Type B pancreatic cell (in vitro differentiated cells): ENCODE measurements around the gene ISLR. TPM values are rescaled to one million over a fixed set of nuclear protein-coding genes. Genes with fewer than 3 reads are reported as not detected.

Experiments
- DNase-seq: peaks from one replicate; pipeline ENCODE4 v3.0.0; 2021; ENCODE audit warnings: mixed read lengths; ENCODE audit not compliant: unreplicated experiment; ENCODE audit errors: extremely low spot score
- H3K27ac Mint-ChIP-seq: 2 replicates; pipeline ENCODE4 v1.8.0; 2021; ENCODE audit warnings: mild to moderate bottlenecking, mixed read lengths
- H3K27me3 Mint-ChIP-seq: 2 replicates; pipeline ENCODE4 v1.8.0; 2021; ENCODE audit warnings: mixed read lengths
- H3K36me3 Mint-ChIP-seq: 2 replicates; pipeline ENCODE4 v1.8.0; 2021; ENCODE audit warnings: mixed read lengths
- H3K4me1 Mint-ChIP-seq: one replicate; pipeline ENCODE4 v1.8.0; 2021; ENCODE audit warnings: mixed read lengths; ENCODE audit not compliant: unreplicated experiment
- H3K4me3 Mint-ChIP-seq: 2 replicates; pipeline ENCODE4 v1.8.0; 2021; ENCODE audit warnings: mild to moderate bottlenecking, mixed read lengths
- H3K9me3 Mint-ChIP-seq: 2 replicates; pipeline ENCODE4 v1.8.0; 2021; ENCODE audit warnings: mixed read lengths
- CTCF ChIP-seq: fragments of 200-600 bp; sonication (generic); conservative IDR thresholded peaks from 2 replicates; pipeline ENCODE4 v1.5.0; 2021; ENCODE audit warnings: antibody characterized with exemption, mild to moderate bottlenecking
- total RNA-seq: library from RNA; stranded (reverse); gene quantifications from 2 replicates; pipeline ENCODE4 v1.2.1, GENCODE V29; 2021; ENCODE audit warnings: low replicate concordance

Gene ISLR
- total RNA-seq, 1 donor from 2014 or later: 41.6 TPM

GRCh38 chr15:74128785-74129585 lies 44.5 kb upstream of the ISLR start:
- peaks cover 12% of the 10 kb centered on the region for H3K36me3 Mint-ChIP-seq
- no peak for DNase-seq
- H3K4me3 Mint-ChIP-seq: peak overlapping the region; percentile 91
- H3K4me1 Mint-ChIP-seq: peaks cover 22% of the 10 kb centered on the region
- TF ChIP-seq CTCF: no peak
- H3K9me3 Mint-ChIP-seq: no peaks in the 10 kb centered on the region
- H3K27ac Mint-ChIP-seq: peak overlapping the region; percentile 65
- H3K27me3 Mint-ChIP-seq: peaks cover 89% of the 10 kb centered on the region

- peak overlapping the region; percentile 91 for H3K4me3 Mint-ChIP-seq
- DNase-seq: no peak
- peaks cover 90% of the 10 kb centered on the region for H3K27me3 Mint-ChIP-seq
- TF ChIP-seq CTCF: no peak
- H3K4me1 Mint-ChIP-seq: peaks cover 22% of the 10 kb centered on the region
- peaks cover 12% of the 10 kb centered on the region for H3K36me3 Mint-ChIP-seq
- no peaks in the 10 kb centered on the region for H3K9me3 Mint-ChIP-seq
- peak overlapping the region; percentile 65 for H3K27ac Mint-ChIP-seq
Measured at GRCh38 chr15:74129586-74130154, 43.8 kb upstream of the ISLR start.

- Mint-ChIP-seq H3K27ac (peak within 1 kb of the TSS; percentile 77), H3K27me3 (peaks cover 93% of the 10 kb centered on the region), H3K9me3 (no peaks in the 10 kb centered on the region), H3K4me1 (peaks cover 26% of the 10 kb centered on the region), H3K36me3 (peaks cover 12% of the 10 kb centered on the region), H3K4me3 (peak within 1 kb of the TSS; percentile 91)
- no peak for TF ChIP-seq CTCF
- DNase-seq: no peak
Measured at GRCh38 chr15:74130155-74130848, 43.2 kb upstream of the ISLR start, which contains the start of gene ISLR2. ISLR2 (plus strand) TSS chr15:74130586; CDS start chr15:74132755, 2,169 bp downstream.

DNA sequence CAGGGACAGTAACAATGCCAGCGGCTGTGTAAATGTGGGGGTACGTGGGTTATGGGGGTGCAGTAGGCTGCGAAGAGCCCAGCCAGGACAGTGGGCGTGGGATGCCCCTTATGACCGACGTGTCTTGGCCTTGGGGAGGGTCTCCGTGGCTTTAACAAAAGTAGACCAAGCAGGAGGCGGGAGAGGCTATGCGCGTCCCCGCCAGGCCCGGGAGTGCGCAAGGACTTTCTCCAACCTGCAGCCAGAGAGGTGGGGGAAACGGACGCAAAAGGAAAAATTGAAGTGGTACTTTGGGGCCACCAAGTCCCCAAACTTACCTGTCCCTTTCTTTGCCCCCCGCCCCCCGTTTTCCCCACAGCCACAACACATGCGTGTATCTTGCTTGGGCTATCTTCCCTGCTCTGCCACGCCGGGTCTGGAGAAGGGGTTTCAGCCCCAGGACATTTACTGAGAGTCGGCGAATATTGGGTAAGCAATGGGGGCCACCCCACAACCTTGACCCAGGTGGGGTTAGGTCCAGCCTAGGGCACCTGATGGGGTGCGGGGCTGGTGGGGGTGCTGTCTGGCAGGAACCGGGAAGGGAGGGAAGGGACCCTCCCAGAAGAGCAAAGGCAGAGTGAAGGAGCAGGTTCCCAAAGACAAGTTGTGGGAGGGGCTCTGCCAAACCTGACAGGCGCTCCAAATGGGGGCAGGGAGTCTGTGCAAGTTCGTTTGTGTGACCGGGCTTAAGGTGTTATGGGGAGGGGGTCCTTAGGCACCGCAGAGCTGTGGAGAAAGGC lies 42.5 kb upstream of the ISLR start:
- Mint-ChIP-seq H3K4me1 (peaks cover 26% of the 10 kb centered on the region), H3K4me3 (peak overlapping the region; percentile 91), H3K27me3 (peaks cover 93% of the 10 kb centered on the region), H3K36me3 (peaks cover 12% of the 10 kb centered on the region), H3K9me3 (no peaks in the 10 kb centered on the region), H3K27ac (peak overlapping the region; percentile 77)
- no peak for TF ChIP-seq CTCF
- DNase-seq: no peak

DNA sequence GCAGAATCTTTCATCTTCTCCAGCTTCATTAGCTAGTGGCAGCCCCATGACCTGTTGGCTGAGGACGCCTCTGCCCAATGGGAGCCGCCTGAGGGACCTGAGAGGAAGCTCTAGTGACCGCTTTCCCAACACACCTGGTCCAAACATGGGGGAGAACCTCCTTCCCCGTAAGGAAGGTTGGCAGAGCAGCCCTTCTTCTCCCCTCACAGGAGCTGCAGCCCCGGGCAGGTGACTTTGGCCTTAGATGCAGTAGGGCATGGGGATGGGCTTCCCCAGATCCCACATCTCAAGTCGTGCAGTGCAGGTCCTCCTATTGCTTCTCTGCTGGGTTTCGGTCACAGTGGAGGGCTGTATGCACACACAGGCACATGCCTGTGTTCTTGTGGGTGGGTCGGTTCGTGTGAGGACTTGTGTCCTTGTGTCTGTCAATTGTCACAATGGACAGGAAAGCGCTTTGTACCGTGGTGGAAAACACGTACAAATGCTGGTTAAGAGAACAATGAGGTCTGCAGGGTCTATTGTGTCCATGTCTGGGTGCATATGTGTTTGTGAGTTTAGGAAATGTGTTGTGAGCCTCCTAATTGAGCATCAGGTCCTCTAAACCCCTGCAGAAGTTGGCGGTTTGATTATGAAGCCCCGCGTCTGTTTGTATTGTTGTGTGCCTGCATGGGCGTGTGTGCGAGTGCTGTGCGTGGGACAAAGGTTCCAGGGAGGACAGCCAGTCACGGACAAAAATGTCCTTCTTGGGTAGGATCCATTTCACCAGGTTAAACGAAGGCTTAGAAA lies 41.7 kb upstream of the ISLR start:
- Mint-ChIP-seq H3K36me3 (peaks cover 12% of the 10 kb centered on the region), H3K27ac (peak overlapping the region; percentile 76), H3K4me1 (peaks cover 28% of the 10 kb centered on the region), H3K9me3 (no peaks in the 10 kb centered on the region), H3K4me3 (peak overlapping the region; percentile 91), H3K27me3 (peaks cover 93% of the 10 kb centered on the region)
- no peak for TF ChIP-seq CTCF
- no peak for DNase-seq
